ENCODE data around the gene PPP6R2. TPM values are rescaled to one million over a fixed set of nuclear protein-coding genes. Genes with fewer than 3 reads are reported as not detected.

The PPP6R2 gene, protein sequence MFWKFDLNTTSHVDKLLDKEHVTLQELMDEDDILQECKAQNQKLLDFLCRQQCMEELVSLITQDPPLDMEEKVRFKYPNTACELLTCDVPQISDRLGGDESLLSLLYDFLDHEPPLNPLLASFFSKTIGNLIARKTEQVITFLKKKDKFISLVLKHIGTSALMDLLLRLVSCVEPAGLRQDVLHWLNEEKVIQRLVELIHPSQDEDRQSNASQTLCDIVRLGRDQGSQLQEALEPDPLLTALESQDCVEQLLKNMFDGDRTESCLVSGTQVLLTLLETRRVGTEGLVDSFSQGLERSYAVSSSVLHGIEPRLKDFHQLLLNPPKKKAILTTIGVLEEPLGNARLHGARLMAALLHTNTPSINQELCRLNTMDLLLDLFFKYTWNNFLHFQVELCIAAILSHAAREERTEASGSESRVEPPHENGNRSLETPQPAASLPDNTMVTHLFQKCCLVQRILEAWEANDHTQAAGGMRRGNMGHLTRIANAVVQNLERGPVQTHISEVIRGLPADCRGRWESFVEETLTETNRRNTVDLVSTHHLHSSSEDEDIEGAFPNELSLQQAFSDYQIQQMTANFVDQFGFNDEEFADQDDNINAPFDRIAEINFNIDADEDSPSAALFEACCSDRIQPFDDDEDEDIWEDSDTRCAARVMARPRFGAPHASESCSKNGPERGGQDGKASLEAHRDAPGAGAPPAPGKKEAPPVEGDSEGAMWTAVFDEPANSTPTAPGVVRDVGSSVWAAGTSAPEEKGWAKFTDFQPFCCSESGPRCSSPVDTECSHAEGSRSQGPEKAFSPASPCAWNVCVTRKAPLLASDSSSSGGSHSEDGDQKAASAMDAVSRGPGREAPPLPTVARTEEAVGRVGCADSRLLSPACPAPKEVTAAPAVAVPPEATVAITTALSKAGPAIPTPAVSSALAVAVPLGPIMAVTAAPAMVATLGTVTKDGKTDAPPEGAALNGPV
- total RNA-seq = 85.7 and 87.9 TPM in 2 replicates
- long read RNA-seq, full-length matches to known transcripts = 5 of 30 reads
- long read RNA-seq, partial matches to known transcripts = 6 of 30 reads
- long read RNA-seq, other reads (novel, unspliced or antisense) = 19 of 30 reads

GRCh38 chr22:50342651-50343540, at the start of gene PPP6R2:
Gene PPP6R2, plus strand, starts transcription at chr22:50343327. Its CDS starts 50,582 bp downstream, at chr22:50393909.
- no peaks in the 10 kb centered on the region for H3K9me3 Mint-ChIP-seq (ENCODE audit: low read depth)
- H3K4me1 Mint-ChIP-seq (ENCODE audit: low read depth) = peaks cover 3% of the 10 kb centered on the region
- peak within 1 kb of the TSS; percentile 81 for H3K4me3 Mint-ChIP-seq (ENCODE audit: low read depth)
- DNase-seq (ENCODE audit: low spot score, unreplicated experiment) = peak; percentile 78
- no peaks in the 10 kb centered on the region for H3K36me3 Mint-ChIP-seq (ENCODE audit: insufficient read depth)
- TF ChIP-seq, protein P1, sequence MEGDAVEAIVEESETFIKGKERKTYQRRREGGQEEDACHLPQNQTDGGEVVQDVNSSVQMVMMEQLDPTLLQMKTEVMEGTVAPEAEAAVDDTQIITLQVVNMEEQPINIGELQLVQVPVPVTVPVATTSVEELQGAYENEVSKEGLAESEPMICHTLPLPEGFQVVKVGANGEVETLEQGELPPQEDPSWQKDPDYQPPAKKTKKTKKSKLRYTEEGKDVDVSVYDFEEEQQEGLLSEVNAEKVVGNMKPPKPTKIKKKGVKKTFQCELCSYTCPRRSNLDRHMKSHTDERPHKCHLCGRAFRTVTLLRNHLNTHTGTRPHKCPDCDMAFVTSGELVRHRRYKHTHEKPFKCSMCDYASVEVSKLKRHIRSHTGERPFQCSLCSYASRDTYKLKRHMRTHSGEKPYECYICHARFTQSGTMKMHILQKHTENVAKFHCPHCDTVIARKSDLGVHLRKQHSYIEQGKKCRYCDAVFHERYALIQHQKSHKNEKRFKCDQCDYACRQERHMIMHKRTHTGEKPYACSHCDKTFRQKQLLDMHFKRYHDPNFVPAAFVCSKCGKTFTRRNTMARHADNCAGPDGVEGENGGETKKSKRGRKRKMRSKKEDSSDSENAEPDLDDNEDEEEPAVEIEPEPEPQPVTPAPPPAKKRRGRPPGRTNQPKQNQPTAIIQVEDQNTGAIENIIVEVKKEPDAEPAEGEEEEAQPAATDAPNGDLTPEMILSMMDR (IDR thresholded peaks at IDR 0.05; ENCODE audit: unreplicated experiment) = no peak
- H3K27ac Mint-ChIP-seq = peak within 1 kb of the TSS; percentile 94
- H3K27me3 Mint-ChIP-seq = no peaks in the 10 kb centered on the region

DNA sequence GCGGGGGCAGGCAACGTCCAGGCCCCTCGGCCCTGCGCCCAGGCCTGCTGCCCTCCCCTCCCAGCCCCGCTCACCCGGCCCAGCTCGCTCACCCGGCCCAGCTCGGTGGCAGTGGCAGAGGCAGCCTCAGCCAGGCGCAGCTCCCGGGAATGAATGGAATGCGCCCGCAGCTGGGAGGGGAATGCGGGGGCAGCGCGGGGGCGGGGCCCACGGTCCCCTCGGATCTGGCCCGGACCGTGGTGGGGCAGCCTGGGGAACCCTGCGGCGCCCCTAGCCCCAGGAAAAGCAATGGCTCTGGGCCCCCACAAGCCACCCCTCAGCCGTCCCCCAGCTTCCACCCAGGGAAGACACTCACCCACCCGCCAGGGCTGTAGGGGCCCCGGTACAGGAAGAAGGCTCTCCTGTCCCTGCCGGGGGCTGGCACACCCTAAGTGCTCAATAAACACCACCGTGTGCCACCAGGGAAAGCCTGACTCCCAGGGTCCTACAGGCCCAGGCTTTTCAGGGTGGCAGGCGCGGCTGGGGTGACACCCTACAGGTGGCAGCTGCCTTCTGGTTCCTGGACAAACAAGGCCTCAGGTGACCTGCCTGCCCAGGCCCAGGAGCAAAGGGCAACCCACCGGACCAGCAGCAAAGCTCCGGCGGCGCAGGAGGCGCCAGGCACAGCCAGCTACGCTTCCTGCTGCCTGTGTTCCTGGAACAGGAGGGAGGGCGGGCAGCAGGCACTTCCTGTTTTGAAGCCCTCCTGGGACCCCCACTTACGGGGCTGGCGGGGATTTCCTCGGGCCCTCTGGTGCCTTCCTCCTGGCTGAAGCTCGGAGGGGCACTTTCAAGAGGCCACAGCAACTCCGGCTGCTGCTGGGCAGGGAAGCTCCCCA, 49.4 kb upstream of the PPP6R2 start:
- Mint-ChIP-seq H3K36me3 (ENCODE audit: insufficient read depth) (peaks cover 1% of the 10 kb centered on the region), H3K27me3 (no peaks in the 10 kb centered on the region), H3K9me3 (ENCODE audit: low read depth) (no peaks in the 10 kb centered on the region), H3K4me1 (ENCODE audit: low read depth) (peaks cover 20% of the 10 kb centered on the region), H3K4me3 (ENCODE audit: low read depth) (no peak overlapping the region), H3K27ac (peak overlapping the region; percentile 74)
- peak; percentile 59 for DNase-seq (ENCODE audit: low spot score, unreplicated experiment)
- TF ChIP-seq, protein P1 (IDR thresholded peaks at IDR 0.05; ENCODE audit: unreplicated experiment) = no peak

DNA sequence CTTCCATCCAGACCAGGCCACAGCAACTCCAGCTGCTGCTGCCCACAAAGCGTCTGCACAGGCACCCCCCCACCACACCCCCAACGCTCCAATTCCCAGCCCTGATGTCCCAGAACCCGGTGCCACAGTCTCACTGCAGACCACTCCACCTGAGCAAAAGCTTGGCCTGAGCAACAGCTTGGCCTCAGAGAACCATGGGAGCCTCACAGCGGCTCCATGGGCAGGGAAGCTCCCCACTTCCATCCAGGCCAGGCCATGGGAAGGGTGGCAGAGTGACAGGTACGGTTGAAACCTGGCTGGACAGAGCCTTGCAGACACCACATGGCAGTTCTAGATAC, 48.8 kb upstream of the PPP6R2 start:
- H3K36me3 Mint-ChIP-seq (ENCODE audit: insufficient read depth) = peaks cover 1% of the 10 kb centered on the region
- TF ChIP-seq, protein P1 (IDR thresholded peaks at IDR 0.05; ENCODE audit: unreplicated experiment) = no peak
- H3K4me1 Mint-ChIP-seq (ENCODE audit: low read depth) = peaks cover 21% of the 10 kb centered on the region
- DNase-seq (ENCODE audit: low spot score, unreplicated experiment) = no peak
- H3K9me3 Mint-ChIP-seq (ENCODE audit: low read depth) = no peaks in the 10 kb centered on the region
- no peaks in the 10 kb centered on the region for H3K27me3 Mint-ChIP-seq
- no peak overlapping the region for H3K4me3 Mint-ChIP-seq (ENCODE audit: low read depth)
- peak overlapping the region; percentile 74 for H3K27ac Mint-ChIP-seq

DNA sequence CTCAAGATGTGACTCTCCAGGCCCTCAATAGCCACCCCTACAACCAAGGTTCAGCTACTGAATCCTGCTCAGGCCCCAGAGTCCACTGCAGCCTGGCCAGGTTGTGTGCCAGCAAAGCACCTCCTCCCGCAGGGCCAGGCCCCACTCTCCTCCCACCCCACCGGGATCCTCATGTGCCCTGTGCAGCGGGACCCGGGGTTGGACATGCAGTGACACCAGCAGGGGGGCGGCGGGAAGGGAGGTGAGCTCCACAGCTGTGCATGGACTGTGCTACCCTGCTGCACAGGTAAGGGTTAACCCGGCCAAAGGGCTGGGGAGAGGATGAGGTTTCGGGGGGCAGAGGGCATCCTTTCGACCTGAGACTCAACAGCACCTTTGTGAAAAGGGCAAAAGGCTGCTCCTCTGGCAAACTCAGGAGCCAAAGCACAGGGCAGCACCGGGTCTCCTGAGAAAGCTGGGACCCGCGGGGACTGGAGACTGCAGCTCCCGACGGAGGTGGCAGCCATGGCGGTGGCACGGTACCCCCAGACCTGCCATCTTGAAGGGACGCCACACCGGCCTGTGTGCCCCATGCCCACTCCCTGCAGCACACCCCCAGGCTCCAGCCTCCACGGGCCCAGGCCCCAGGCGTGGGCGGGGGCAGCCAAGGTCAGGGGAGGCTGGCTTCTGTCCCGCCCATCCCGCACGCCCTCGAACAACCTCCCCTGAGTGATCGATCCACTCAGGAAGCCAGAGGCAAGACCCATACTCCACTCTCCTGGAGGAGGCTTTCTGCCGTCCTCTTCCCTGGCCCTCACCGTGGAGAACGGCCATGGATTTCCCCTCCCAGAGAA, 46.3 kb upstream of the PPP6R2 start:
- Mint-ChIP-seq H3K4me1 (ENCODE audit: low read depth) (peaks cover 21% of the 10 kb centered on the region), H3K36me3 (ENCODE audit: insufficient read depth) (peaks cover under 1% of the 10 kb centered on the region), H3K4me3 (ENCODE audit: low read depth) (no peak overlapping the region), H3K27me3 (no peaks in the 10 kb centered on the region), H3K9me3 (ENCODE audit: low read depth) (no peaks in the 10 kb centered on the region), H3K27ac (peak overlapping the region; percentile 85)
- TF ChIP-seq, protein P1 (IDR thresholded peaks at IDR 0.05; ENCODE audit: unreplicated experiment) = no peak
- no peak for DNase-seq (ENCODE audit: low spot score, unreplicated experiment)
